CD8-positive, alpha-beta memory T cell (primary cell): ENCODE data around the gene EPHA6. TPM values are rescaled to one million over a fixed set of nuclear protein-coding genes. Genes with fewer than 3 reads are reported as not detected.

Experiments used
- CTCF ChIA-PET: fragments of 350-600 bp; sonication (Branson Sonifier 250); formaldehyde crosslinking; loops from one replicate; lab custom pipeline; 2021; ENCODE audit warnings: antibody characterized with exemption; lab: Charles Lee
- POLR2A ChIA-PET: fragments of 350-600 bp; sonication (Branson Sonifier 250); formaldehyde crosslinking; loops from one replicate; lab custom pipeline; 2021; ENCODE audit warnings: antibody characterized with exemption; lab: Charles Lee
- DNase-seq, 5 donors: peaks; one replicate each; pipeline versions ENCODE4 v3.0.0 to v3.0.0-alpha.2; 2020 to 2022; ENCODE audit warnings: mixed read lengths in 1 of 5
- H3K27ac ChIP-seq: one replicate; pipeline ENCODE4 v1.7.0; 2013; ENCODE audit warnings: low read depth, mild to moderate bottlenecking, low read length, moderate library complexity
- H3K27me3 ChIP-seq: 2 replicates; pipeline ENCODE4 v1.7.0; 2013; ENCODE audit warnings: low read length, mild to moderate bottlenecking; ENCODE audit not compliant: insufficient read depth, poor library complexity, severe bottlenecking
- H3K36me3 ChIP-seq: 2 replicates; pipeline ENCODE4 v1.7.0; 2013; ENCODE audit warnings: mild to moderate bottlenecking, low read length, moderate library complexity; ENCODE audit not compliant: insufficient read depth
- H3K4me1 ChIP-seq: 2 replicates; pipeline ENCODE4 v1.7.0; 2013; ENCODE audit warnings: mild to moderate bottlenecking, low read length, moderate library complexity; ENCODE audit not compliant: insufficient read depth
- H3K4me3 ChIP-seq: 2 replicates; pipeline ENCODE4 v1.7.0; 2013; ENCODE audit warnings: mild to moderate bottlenecking, low read length
- H3K9me3 ChIP-seq: 2 replicates; pipeline ENCODE4 v1.7.0; 2013; ENCODE audit warnings: mild to moderate bottlenecking, low read length
- H3K27ac Mint-ChIP-seq, 8 donors: one replicate each; pipeline ENCODE4 v1.8.0; 2020 to 2021; ENCODE audit warnings: mixed read lengths in 8 of 8, mild to moderate bottlenecking in 6 of 8, inconsistent platforms in 3 of 8, moderate library complexity in 3 of 8
- H3K27me3 Mint-ChIP-seq, 2 donors: one replicate each; pipeline ENCODE4 v1.8.0; 2020 to 2021; ENCODE audit warnings: mixed read lengths in 2 of 2, mild to moderate bottlenecking in 1 of 2, moderate library complexity in 1 of 2
- H3K36me3 Mint-ChIP-seq, 3 donors: one replicate each; pipeline ENCODE4 v1.8.0; 2020 to 2021; ENCODE audit warnings: mixed read lengths in 3 of 3, inconsistent platforms in 1 of 3, mild to moderate bottlenecking in 1 of 3
- H3K4me1 Mint-ChIP-seq, 3 donors: one replicate each; pipeline ENCODE4 v1.8.0; 2020 to 2021; ENCODE audit warnings: mixed read lengths in 3 of 3, inconsistent platforms in 1 of 3, mild to moderate bottlenecking in 1 of 3
- H3K4me3 Mint-ChIP-seq, 7 donors: one replicate each; pipeline ENCODE4 v1.8.0; 2020 to 2021; ENCODE audit warnings: mixed read lengths in 7 of 7, mild to moderate bottlenecking in 6 of 7, moderate library complexity in 4 of 7, inconsistent platforms in 2 of 7
- H3K9me3 Mint-ChIP-seq, 5 donors: one replicate each; pipeline ENCODE4 v1.8.0; 2020 to 2022; ENCODE audit warnings: mixed read lengths in 5 of 5, mild to moderate bottlenecking in 3 of 5, moderate library complexity in 2 of 5, inconsistent platforms in 1 of 5
- polyA plus RNA-seq: library from polyadenylated mRNA; unstranded; fragments of 300-500 nt; fragmentation: Illumina TruSeq; gene quantifications from one replicate; pipeline ENCODE4 v1.2.3, GENCODE V29; 2021
- total RNA-seq, 2 experiments: library from RNA; stranded (reverse); gene quantifications; one replicate each; pipeline ENCODE4 v1.2.3, GENCODE V29; 2021

Gene EPHA6
- total RNA-seq (not detected), polyA plus RNA-seq (not detected)

DNA sequence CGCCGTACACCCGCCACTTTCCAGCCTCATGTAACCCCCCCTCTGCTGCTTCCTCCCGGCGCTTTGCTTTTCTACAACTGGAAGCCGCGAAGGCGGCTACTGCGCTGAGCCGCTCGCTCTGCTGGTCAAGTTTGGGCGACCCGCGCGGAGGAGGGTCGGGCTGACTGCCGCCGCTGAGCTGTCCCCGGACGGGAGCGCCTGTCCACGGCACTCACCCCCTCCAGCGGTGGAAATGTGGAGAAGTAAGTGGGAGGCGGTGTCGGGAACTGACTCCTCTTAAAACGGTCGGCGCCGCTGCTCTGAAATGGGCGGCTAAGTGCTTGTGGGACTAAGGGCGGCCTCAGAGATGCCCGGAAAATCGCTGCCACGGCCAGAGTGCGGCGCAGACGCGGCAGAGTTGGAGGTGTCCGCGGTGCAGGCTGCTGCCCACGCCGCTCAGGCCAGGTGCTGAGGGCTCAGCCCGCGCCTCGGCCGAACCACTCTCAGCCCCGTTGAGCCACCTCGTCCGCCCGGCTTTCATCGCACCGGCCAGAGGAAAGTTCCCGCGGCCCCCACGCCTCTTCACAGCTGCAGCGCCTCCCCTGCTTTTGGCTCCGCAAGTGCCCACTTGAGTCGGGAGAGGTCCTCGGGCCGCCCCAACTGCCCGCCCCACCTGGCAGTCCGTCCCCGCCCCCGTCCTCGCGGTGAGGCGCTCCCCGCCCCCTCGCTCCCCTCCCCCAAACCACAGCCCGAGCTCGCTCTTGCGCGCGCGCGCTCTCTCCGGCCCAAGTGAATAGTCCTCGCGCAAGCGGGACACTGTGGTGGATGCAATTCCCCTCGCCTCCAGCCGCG is at the start of gene EPHA6:
Gene EPHA6 (plus strand): TSS at position 775 of the 831 bp plus-strand sequence.
- H3K36me3 Mint-ChIP-seq: no peaks in the 10 kb centered on the region
- ChIA-PET CTCF (no interaction called here), POLR2A (no interaction called here)
- peaks cover 12 to 28% of the 10 kb centered on the region in 2 donors for H3K27me3 Mint-ChIP-seq
- Histone ChIP-seq H3K27ac (no peak within 1 kb of the TSS), H3K4me3 (no peak within 1 kb of the TSS), H3K4me1 (no peaks in the 10 kb centered on the region), H3K36me3 (no peaks in the 10 kb centered on the region), H3K9me3 (no peaks in the 10 kb centered on the region), H3K27me3 (no peaks in the 10 kb centered on the region)
- peak within 1 kb of the TSS in 3 of 7 donors; percentile 39 to 51 (median 48) for H3K4me3 Mint-ChIP-seq
- H3K4me1 Mint-ChIP-seq: peaks cover 6 to 14% (median 8%) of the 10 kb centered on the region in 3 donors
- peak within 1 kb of the TSS in 1 of 8 donors; percentile 88 for H3K27ac Mint-ChIP-seq
- peaks cover 0 to 13% (median 4%) of the 10 kb centered on the region in 5 donors for H3K9me3 Mint-ChIP-seq
- no peak for DNase-seq

DNA sequence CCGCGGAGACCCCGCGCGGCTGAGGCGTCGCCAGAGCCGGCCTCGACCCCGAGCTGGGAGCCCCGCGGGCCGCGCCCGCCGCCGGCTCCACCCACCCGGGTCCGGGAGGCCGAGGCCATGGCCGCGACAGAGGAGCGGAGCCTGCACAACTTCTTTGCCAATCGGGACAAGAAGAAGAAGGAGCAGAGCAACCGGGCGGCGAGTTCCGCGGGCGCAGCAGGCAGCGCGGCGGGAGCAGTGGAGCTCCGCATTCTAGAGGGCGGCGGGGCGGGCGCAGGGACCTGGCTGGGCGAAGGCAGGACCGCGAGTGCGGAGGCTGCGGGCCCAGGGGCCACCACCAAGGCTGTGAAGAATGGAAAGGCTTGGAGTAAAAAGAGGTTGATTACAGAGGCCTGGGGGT is 37.6 kb upstream of the EPHA6 start:
- Mint-ChIP-seq H3K27me3 (no peaks in the 10 kb centered on the region), H3K4me3 (no peak overlapping the region), H3K4me1 (no peaks in the 10 kb centered on the region), H3K27ac (no peak overlapping the region), H3K9me3 (peaks cover 11 to 25% (median 16%) of the 10 kb centered on the region in 5 donors), H3K36me3 (peaks cover 0 to 6% (median 2%) of the 10 kb centered on the region in 3 donors)
- no peak for DNase-seq
- ChIA-PET POLR2A (no interaction called here), CTCF (no interaction called here)
- Histone ChIP-seq H3K27me3 (no peaks in the 10 kb centered on the region), H3K27ac (no peak overlapping the region), H3K4me3 (no peak overlapping the region), H3K36me3 (no peaks in the 10 kb centered on the region), H3K4me1 (no peaks in the 10 kb centered on the region), H3K9me3 (no peaks in the 10 kb centered on the region)

DNA sequence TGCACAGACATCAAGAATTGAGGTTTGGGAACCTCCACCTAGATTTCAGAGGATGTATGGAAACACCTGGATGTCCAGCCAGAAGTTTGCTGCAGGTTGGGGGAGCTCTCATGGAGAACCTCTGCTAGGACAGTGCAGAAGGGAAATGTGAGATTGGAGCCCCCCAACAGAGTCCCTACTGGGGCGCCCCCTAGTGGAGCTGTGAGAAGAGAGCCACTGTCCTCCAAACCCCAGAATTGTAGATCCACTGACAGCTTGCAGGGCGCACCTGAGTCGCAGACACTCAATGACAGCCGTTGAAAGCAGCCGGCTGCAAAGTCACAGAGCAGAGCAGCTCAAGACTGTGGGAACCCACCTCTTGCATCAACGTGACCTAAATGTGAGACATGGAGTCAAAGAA is 34.6 kb upstream of the EPHA6 start:
- CTCF ChIA-PET: no interaction called here
- H3K4me1 ChIP-seq: no peaks in the 10 kb centered on the region
- no peak overlapping the region for H3K27ac Mint-ChIP-seq

DNA sequence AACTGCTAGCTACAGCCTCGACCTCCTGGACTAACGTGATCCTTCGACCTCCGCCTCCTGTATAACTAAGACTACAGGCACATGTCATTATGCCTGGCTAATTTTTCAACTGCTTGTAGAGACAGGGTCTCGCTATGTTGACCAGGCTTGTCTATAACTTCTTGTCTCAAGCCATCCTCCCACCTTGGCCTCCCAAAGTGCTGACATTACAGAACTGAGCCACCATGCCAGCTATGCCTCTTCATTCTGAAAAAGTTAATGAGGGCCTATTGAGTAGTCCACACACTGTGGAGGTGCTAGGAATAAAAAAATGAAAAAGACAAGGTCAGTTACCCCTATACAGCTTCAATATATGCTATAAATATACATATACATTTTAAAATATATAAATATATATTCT is 18.3 kb upstream of the EPHA6 start:
- Histone ChIP-seq H3K4me3 (no peak overlapping the region), H3K27ac (no peak overlapping the region), H3K4me1 (no peaks in the 10 kb centered on the region), H3K36me3 (no peaks in the 10 kb centered on the region), H3K27me3 (no peaks in the 10 kb centered on the region), H3K9me3 (no peaks in the 10 kb centered on the region)
- Mint-ChIP-seq H3K4me1 (no peaks in the 10 kb centered on the region), H3K27me3 (no peaks in the 10 kb centered on the region), H3K36me3 (no peaks in the 10 kb centered on the region), H3K27ac (no peak overlapping the region), H3K9me3 (peaks cover 2 to 20% (median 4%) of the 10 kb centered on the region in 5 donors), H3K4me3 (no peak overlapping the region)
- POLR2A ChIA-PET: no interaction called here
- no peak for DNase-seq
- CTCF ChIA-PET: no interaction called here

More for the DNA sequence above, 34.6 kb upstream of the EPHA6 start:
- Mint-ChIP-seq H3K27me3 (no peaks in the 10 kb centered on the region), H3K9me3 (peaks cover 4 to 23% (median 14%) of the 10 kb centered on the region in 5 donors), H3K4me3 (no peak overlapping the region), H3K4me1 (no peaks in the 10 kb centered on the region), H3K36me3 (peaks cover 0 to 6% (median 0%) of the 10 kb centered on the region in 3 donors)
- Histone ChIP-seq H3K4me3 (no peak overlapping the region), H3K36me3 (no peaks in the 10 kb centered on the region), H3K27ac (no peak overlapping the region), H3K9me3 (no peaks in the 10 kb centered on the region), H3K27me3 (no peaks in the 10 kb centered on the region)
- no peak for DNase-seq
- POLR2A ChIA-PET: no interaction called here

DNA sequence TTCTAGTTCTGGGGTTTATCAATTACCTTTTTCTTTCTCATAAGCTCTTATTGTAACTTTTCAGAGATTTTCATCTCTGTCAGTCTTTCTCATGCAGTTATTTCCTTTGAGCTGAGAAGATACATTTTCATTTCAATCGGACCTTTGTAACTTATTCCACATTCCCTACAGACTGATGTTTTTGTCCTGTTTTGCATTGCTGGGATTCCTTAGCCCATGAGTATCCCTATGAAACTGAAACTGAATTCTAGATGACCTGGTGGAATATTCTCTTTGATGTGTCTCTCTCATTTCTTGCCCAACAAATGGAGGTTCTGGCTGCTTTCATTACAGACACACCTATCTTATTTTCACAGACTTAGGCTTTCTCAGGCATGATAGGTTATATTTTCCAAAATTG is 10.5 kb upstream of the EPHA6 start:
- Histone ChIP-seq H3K4me1 (no peaks in the 10 kb centered on the region), H3K27ac (no peak overlapping the region), H3K36me3 (no peaks in the 10 kb centered on the region), H3K27me3 (no peaks in the 10 kb centered on the region), H3K4me3 (no peak overlapping the region), H3K9me3 (no peaks in the 10 kb centered on the region)
- Mint-ChIP-seq H3K27ac (peak overlapping the region in 1 of 8 donors; percentile 44), H3K36me3 (no peaks in the 10 kb centered on the region), H3K27me3 (no peaks in the 10 kb centered on the region), H3K4me1 (no peaks in the 10 kb centered on the region), H3K9me3 (peaks cover 0 to 12% (median 3%) of the 10 kb centered on the region in 5 donors), H3K4me3 (no peak overlapping the region)
- ChIA-PET POLR2A (no interaction called here), CTCF (no interaction called here)
- no peak for DNase-seq

DNA sequence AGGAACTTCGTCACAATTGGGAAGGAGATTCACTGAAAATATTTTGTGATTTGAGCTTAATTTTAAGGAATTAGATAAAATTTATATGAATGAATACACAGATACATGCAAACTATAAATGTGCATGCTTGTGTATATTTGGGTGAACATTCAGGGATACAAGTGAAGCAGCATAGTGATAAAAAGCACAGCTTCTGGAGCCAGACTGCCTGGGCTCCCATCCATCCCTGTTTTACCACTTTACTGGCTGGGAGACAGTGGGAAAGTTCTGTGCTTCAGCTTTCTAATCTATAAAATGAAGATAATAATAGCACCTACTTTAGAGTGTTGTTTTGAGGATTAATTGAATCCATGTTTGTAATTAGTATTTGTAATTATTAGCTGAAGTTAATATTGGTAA is 8.1 kb upstream of the EPHA6 start:
- Mint-ChIP-seq H3K27ac (no peak overlapping the region), H3K4me3 (no peak overlapping the region), H3K9me3 (peaks cover 0 to 5% (median 0%) of the 10 kb centered on the region in 5 donors), H3K4me1 (no peaks in the 10 kb centered on the region), H3K27me3 (peaks cover 0 to 7% of the 10 kb centered on the region in 2 donors), H3K36me3 (no peaks in the 10 kb centered on the region)
- Histone ChIP-seq H3K4me1 (no peaks in the 10 kb centered on the region), H3K27ac (no peak overlapping the region), H3K27me3 (no peaks in the 10 kb centered on the region), H3K9me3 (no peaks in the 10 kb centered on the region), H3K4me3 (no peak overlapping the region), H3K36me3 (no peaks in the 10 kb centered on the region)
- no peak for DNase-seq
- POLR2A ChIA-PET: no interaction called here
- CTCF ChIA-PET: no interaction called here

DNA sequence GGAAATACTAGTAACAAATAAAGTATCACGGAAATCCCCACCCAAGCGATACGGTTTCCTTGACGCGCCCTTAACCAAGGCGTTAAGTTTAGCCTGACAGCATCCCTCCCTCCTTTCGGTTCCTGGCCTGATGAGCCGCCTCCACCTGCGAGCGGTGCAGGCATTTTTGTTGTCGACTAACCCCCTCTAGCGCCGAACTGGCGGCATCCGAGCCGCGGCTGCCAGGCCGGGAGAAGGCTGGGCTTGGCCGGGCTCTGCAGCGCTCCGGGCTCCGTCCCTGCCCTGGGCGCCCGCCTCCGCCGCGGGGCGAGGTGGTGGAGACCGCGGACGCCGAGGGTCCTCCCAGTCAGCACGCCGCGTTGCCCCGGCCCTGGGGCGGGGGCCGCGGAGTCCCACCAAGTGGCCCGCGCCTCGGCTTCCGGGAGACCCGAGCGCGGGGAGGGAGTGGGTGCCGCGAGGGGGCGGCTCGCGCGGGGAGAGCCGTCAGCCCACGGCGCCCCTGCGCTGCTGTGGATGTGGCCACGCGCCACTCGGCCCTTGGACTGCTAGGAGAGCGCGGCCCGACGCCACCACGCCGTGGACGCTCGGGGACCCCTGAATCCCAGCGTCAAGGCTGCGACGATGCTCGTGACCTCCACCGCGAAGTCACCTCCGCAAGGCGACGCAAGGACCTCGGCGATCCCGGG is 1.1 kb upstream of the EPHA6 start:
- no peaks in the 10 kb centered on the region for H3K36me3 ChIP-seq
- CTCF ChIA-PET: no interaction called here
- peak in 1 of 5 donors; percentile 3 for DNase-seq
- Mint-ChIP-seq H3K27ac (no peak overlapping the region), H3K9me3 (peaks cover 0 to 13% (median 4%) of the 10 kb centered on the region in 5 donors), H3K4me3 (peak overlapping the region in 5 of 7 donors; percentile 2 to 57 (median 48)), H3K27me3 (peaks cover 12 to 28% of the 10 kb centered on the region in 2 donors), H3K4me1 (peaks cover 6 to 14% (median 8%) of the 10 kb centered on the region in 3 donors), H3K36me3 (no peaks in the 10 kb centered on the region)
- no peaks in the 10 kb centered on the region for H3K27me3 ChIP-seq
- no peaks in the 10 kb centered on the region for H3K9me3 ChIP-seq
- no peaks in the 10 kb centered on the region for H3K4me1 ChIP-seq
- no peak overlapping the region for H3K27ac ChIP-seq
- POLR2A ChIA-PET: no interaction called here
- H3K4me3 ChIP-seq: no peak overlapping the region
